22Rv1 (cell line): ENCODE measurements around the gene MYRIP.

Experiments
- CTCF ChIP-seq: fragments of 450-650 bp; IDR thresholded peaks from 2 replicates; pipeline ENCODE4 v1.5.1; 2017; ENCODE audit warnings: mild to moderate bottlenecking
- ZFX ChIP-seq: fragments of 450-650 bp; IDR thresholded peaks from 2 replicates; pipeline ENCODE4 v1.6.1; 2017; ENCODE audit warnings: antibody characterized with exemption, borderline replicate concordance

- TF ChIP-seq CTCF (no peak), ZFX (no peak)
Observed at GRCh38 chr3:40042752-40043443, 233.5 kb downstream of the MYRIP start.
